BLaER1 (cell line): Measurements from ENCODE around the gene TMEM154.
A peak's percentile ranks its signal among the peaks of the same experiment; 100 is the strongest.

Source experiments
- H3K27ac ChIP-seq: shearing (Covaris generic); formaldehyde crosslinking; 2 replicates; pipeline ENCODE4 v1.8.1; 2022
- H3K27me3 ChIP-seq: shearing (Covaris generic); formaldehyde crosslinking; 2 replicates; pipeline ENCODE4 v1.8.1; 2022
- H3K36me3 ChIP-seq: shearing (Covaris generic); formaldehyde crosslinking; 2 replicates; pipeline ENCODE4 v1.8.1; 2022
- H3K4me1 ChIP-seq: shearing (Covaris generic); formaldehyde crosslinking; 2 replicates; pipeline ENCODE4 v1.8.1; 2022
- H3K4me2 ChIP-seq: shearing (Covaris generic); formaldehyde crosslinking; 2 replicates; pipeline ENCODE4 v1.8.1; 2022
- H3K4me3 ChIP-seq: shearing (Covaris generic); formaldehyde crosslinking; 2 replicates; pipeline ENCODE4 v1.8.1; 2022
- H3K9ac ChIP-seq: shearing (Covaris generic); formaldehyde crosslinking; 2 replicates; pipeline ENCODE4 v1.8.1; 2022
- H3K9me3 ChIP-seq: shearing (Covaris generic); formaldehyde crosslinking; 2 replicates; pipeline ENCODE4 v1.8.1; 2022
- H4K20me1 ChIP-seq: shearing (Covaris generic); formaldehyde crosslinking; 2 replicates; pipeline ENCODE4 v1.8.1; 2022
- Cebpa-rat ChIP-seq: shearing (Covaris generic); IDR thresholded peaks from 2 replicates; pipeline ENCODE4 v1.8.1; 2022

TMEM154 gene

GRCh38 chr4:152599095-152599494, 80.7 kb downstream of the TMEM154 start:
- Histone ChIP-seq H3K27me3 (no peaks in the 10 kb centered on the region), H3K4me2 (no peak overlapping the region), H3K4me3 (no peak overlapping the region), H3K36me3 (no peaks in the 10 kb centered on the region), H3K9ac (no peak overlapping the region), H3K27ac (no peak overlapping the region), H3K9me3 (no peaks in the 10 kb centered on the region), H4K20me1 (no peaks in the 10 kb centered on the region; the same call in 1 of the 2 replicates), H3K4me1 (peaks cover 14% of the 10 kb centered on the region)
- no peak for TF ChIP-seq Cebpa-rat

GRCh38 chr4:152598454-152598853, 81.3 kb downstream of the TMEM154 start:
- Histone ChIP-seq H4K20me1 (no peaks in the 10 kb centered on the region; the same call in 1 of the 2 replicates), H3K4me1 (peaks cover 14% of the 10 kb centered on the region), H3K9ac (no peak overlapping the region), H3K36me3 (no peaks in the 10 kb centered on the region), H3K27me3 (no peaks in the 10 kb centered on the region), H3K4me3 (no peak overlapping the region), H3K27ac (no peak overlapping the region), H3K4me2 (no peak overlapping the region), H3K9me3 (no peaks in the 10 kb centered on the region)
- no peak for TF ChIP-seq Cebpa-rat

- Histone ChIP-seq H3K9ac (no peak overlapping the region), H3K27ac (no peak overlapping the region), H3K4me3 (no peak overlapping the region), H3K36me3 (no peaks in the 10 kb centered on the region), H3K27me3 (no peaks in the 10 kb centered on the region), H4K20me1 (no peaks in the 10 kb centered on the region; the same call in 1 of the 2 replicates), H3K4me2 (peak overlapping the region; percentile 52), H3K4me1 (peaks cover 14% of the 10 kb centered on the region), H3K9me3 (no peaks in the 10 kb centered on the region)
- TF ChIP-seq Cebpa-rat = no peak
Measured at GRCh38 chr4:152594978-152595925, 84.5 kb downstream of the TMEM154 start.

DNA sequence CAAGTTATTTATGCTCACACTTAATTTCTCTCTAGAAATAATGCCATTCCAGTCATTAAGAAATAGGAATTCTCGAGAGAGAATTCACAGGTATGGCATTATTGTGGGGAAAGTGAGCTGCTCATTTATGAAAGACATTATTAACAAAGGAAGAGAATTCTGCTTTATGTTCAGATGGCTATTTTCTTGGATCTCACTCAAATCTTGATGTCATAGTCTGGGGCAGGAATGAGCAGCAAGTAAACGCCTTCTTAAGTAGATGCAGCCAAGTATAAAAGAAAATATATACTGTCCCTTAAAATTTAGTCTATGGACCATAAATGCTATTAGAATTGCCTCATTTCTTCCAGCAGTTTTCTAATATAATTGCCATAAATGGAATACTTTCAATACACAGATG, 85.7 kb downstream of the TMEM154 start:
- Histone ChIP-seq H3K4me3 (no peak overlapping the region), H3K27me3 (no peaks in the 10 kb centered on the region), H4K20me1 (no peaks in the 10 kb centered on the region; the same call in 1 of the 2 replicates), H3K4me2 (no peak overlapping the region), H3K4me1 (peaks cover 14% of the 10 kb centered on the region), H3K9me3 (no peaks in the 10 kb centered on the region), H3K9ac (no peak overlapping the region), H3K36me3 (no peaks in the 10 kb centered on the region), H3K27ac (no peak overlapping the region)
- TF ChIP-seq Cebpa-rat = no peak

DNA sequence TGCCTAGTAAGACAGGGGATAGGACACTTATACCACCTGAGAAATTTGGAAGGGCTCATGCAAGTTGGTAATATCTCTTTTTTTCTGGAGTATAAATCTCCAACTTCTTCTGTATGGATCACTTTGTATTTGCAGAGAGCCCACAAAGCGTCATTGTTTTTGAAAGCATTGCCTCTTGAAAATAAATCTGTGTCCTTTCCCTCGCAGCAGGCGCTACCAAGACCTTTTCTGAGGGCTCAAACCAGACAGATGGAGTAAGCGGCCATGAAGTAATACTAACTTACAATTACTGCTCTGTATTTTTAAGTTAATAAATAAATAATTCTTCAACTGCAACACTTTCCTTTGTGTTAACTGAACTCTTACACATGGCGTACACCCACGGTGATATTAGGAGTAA, 87.9 kb downstream of the TMEM154 start:
- Histone ChIP-seq H3K4me2 (no peak overlapping the region), H3K4me3 (no peak overlapping the region)

DNA sequence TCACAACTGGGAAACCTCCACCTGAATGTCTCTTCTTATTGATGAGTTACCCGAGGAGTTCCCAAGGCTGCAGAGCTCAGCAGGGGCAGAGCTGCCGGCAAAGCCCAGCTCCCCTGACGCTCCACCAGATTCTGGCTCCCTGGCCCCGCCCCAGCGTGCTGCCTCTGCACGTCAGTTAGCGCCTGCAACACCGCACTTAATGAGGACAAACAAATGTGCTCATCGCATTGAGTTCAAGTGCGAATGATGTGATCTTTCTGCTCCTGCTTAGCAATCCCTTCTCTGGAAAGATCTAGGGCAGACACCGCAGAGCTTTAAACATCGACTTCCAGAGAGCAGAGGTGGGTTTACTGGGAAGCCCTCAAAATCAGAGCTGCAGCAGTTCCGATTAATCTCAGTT, 88.4 kb downstream of the TMEM154 start:
- H3K4me2 ChIP-seq = no peak overlapping the region
- H4K20me1 ChIP-seq = no peaks in the 10 kb centered on the region; the same call in 1 of the 2 replicates
- H3K4me3 ChIP-seq = no peak overlapping the region
- no peaks in the 10 kb centered on the region for H3K27me3 ChIP-seq
- H3K27ac ChIP-seq = no peak overlapping the region
- no peaks in the 10 kb centered on the region for H3K9me3 ChIP-seq
- peaks cover 14% of the 10 kb centered on the region for H3K4me1 ChIP-seq
- TF ChIP-seq Cebpa-rat = no peak
- H3K36me3 ChIP-seq = no peaks in the 10 kb centered on the region
- H3K9ac ChIP-seq = no peak overlapping the region

More for the DNA sequence above, 87.9 kb downstream of the TMEM154 start:
- H3K9me3 ChIP-seq = no peaks in the 10 kb centered on the region
- H3K27me3 ChIP-seq = no peaks in the 10 kb centered on the region
- TF ChIP-seq Cebpa-rat = no peak
- H3K36me3 ChIP-seq = no peaks in the 10 kb centered on the region
- no peak overlapping the region for H3K9ac ChIP-seq
- H3K27ac ChIP-seq = no peak overlapping the region
- H4K20me1 ChIP-seq = no peaks in the 10 kb centered on the region; the same call in 1 of the 2 replicates
- peaks cover 14% of the 10 kb centered on the region for H3K4me1 ChIP-seq

GRCh38 chr4:152590179-152591031, 89.4 kb downstream of the TMEM154 start:
- no peak overlapping the region for H3K4me2 ChIP-seq
- no peaks in the 10 kb centered on the region for H3K9me3 ChIP-seq
- no peaks in the 10 kb centered on the region for H3K36me3 ChIP-seq
- H3K4me3 ChIP-seq = no peak overlapping the region
- no peak overlapping the region for H3K9ac ChIP-seq
- no peaks in the 10 kb centered on the region; the same call in 1 of the 2 replicates for H4K20me1 ChIP-seq
- H3K27me3 ChIP-seq = no peaks in the 10 kb centered on the region
- H3K27ac ChIP-seq = no peak overlapping the region
- TF ChIP-seq Cebpa-rat = no peak
- peaks cover 8% of the 10 kb centered on the region for H3K4me1 ChIP-seq

GRCh38 chr4:152588869-152589268, 90.9 kb downstream of the TMEM154 start:
- H3K36me3 ChIP-seq = no peaks in the 10 kb centered on the region
- no peak overlapping the region for H3K27ac ChIP-seq
- H3K27me3 ChIP-seq = no peaks in the 10 kb centered on the region
- H3K9ac ChIP-seq = no peak overlapping the region
- no peak overlapping the region for H3K4me3 ChIP-seq
- no peaks in the 10 kb centered on the region for H3K9me3 ChIP-seq
- no peak overlapping the region for H3K4me2 ChIP-seq
- no peaks in the 10 kb centered on the region for H4K20me1 ChIP-seq
- H3K4me1 ChIP-seq = no peaks in the 10 kb centered on the region
- TF ChIP-seq Cebpa-rat = peak; percentile 84; the same call in 1 of the 2 replicates

- no peaks in the 10 kb centered on the region for H3K27me3 ChIP-seq
- H3K36me3 ChIP-seq = no peaks in the 10 kb centered on the region
- no peak for TF ChIP-seq Cebpa-rat
- no peaks in the 10 kb centered on the region for H3K4me1 ChIP-seq
- H3K4me3 ChIP-seq = no peak overlapping the region
- H3K27ac ChIP-seq = no peak overlapping the region
- H3K9ac ChIP-seq = no peak overlapping the region
- no peaks in the 10 kb centered on the region for H3K9me3 ChIP-seq
- no peaks in the 10 kb centered on the region for H4K20me1 ChIP-seq
- H3K4me2 ChIP-seq = no peak overlapping the region
Measured at GRCh38 chr4:152587127-152587526, 92.7 kb downstream of the TMEM154 start.
